Cardiac muscle cell (in vitro differentiated cells and primary cell): Measurements from ENCODE around the gene KDM2A. TPM values are rescaled to one million over a fixed set of nuclear protein-coding genes. Genes with fewer than 3 reads are reported as not detected.

Experiments
- DNase-seq, 2 donors: peaks; one replicate each; pipeline versions ENCODE4 v3.0.0 to v3.0.0-alpha.2; 2010 to 2017; ENCODE audit warnings: low read depth in 1 of 2, low spot score in 1 of 2
- H3K27ac ChIP-seq: fragments of 200-600 bp; sonication (generic); 2 replicates; pipeline ENCODE4 v1.5.1; 2016
- H3K27me3 ChIP-seq: fragments of 200-600 bp; sonication (generic); 2 replicates; pipeline ENCODE4 v1.6.0; 2016; ENCODE audit warnings: control low read depth
- H3K36me3 ChIP-seq: fragments of 200-600 bp; sonication (generic); 2 replicates; pipeline ENCODE4 v1.5.1; 2016; ENCODE audit warnings: control low read depth
- H3K4me1 ChIP-seq: fragments of 200-600 bp; sonication (generic); 2 replicates; pipeline ENCODE4 v1.8.1; 2017; ENCODE audit warnings: low read depth, mild to moderate bottlenecking, mixed run types
- H3K4me3 ChIP-seq: fragments of 200-600 bp; sonication (generic); 2 replicates; pipeline ENCODE4 v1.5.1; 2016; ENCODE audit warnings: mild to moderate bottlenecking
- H3K9me3 ChIP-seq: fragments of 200-600 bp; sonication (generic); 2 replicates; pipeline ENCODE4 v1.5.1; 2017; ENCODE audit warnings: low read depth, mild to moderate bottlenecking, control low read depth
- polyA plus RNA-seq: library from polyadenylated mRNA; unstranded; fragments of >200 nt; fragmentation: Nextera tagmentation; extraction: Ambion mirVana; gene quantifications from 2 replicates; pipeline ENCODE4 v1.2.1, GENCODE V29; 2016
- total RNA-seq: library from RNA; depleted of rRNA; stranded (reverse); fragments of >200 nt; gene quantifications from 2 replicates; pipeline ENCODE4 v1.2.3, GENCODE V29; 2016
- TF ChIP-seq, protein P1 (sequence below): IDR thresholded peaks from 2 replicates; pipeline ENCODE4 v1.5.1; 2012; ENCODE audit warnings: low read depth, mild to moderate bottlenecking, low read length

Gene KDM2A
- total and polyA plus RNA-seq, 2 experiments from 2014 or later: 17.6 to 37.8 TPM

- Histone ChIP-seq H3K4me3 (no peak overlapping the region), H3K27me3 (no peaks in the 10 kb centered on the region), H3K36me3 (no peaks in the 10 kb centered on the region), H3K4me1 (peaks cover 7% of the 10 kb centered on the region), H3K9me3 (no peaks in the 10 kb centered on the region), H3K27ac (no peak overlapping the region)
- DNase-seq: peak in 1 of 2 donors; percentile 46
- TF ChIP-seq, protein P1, sequence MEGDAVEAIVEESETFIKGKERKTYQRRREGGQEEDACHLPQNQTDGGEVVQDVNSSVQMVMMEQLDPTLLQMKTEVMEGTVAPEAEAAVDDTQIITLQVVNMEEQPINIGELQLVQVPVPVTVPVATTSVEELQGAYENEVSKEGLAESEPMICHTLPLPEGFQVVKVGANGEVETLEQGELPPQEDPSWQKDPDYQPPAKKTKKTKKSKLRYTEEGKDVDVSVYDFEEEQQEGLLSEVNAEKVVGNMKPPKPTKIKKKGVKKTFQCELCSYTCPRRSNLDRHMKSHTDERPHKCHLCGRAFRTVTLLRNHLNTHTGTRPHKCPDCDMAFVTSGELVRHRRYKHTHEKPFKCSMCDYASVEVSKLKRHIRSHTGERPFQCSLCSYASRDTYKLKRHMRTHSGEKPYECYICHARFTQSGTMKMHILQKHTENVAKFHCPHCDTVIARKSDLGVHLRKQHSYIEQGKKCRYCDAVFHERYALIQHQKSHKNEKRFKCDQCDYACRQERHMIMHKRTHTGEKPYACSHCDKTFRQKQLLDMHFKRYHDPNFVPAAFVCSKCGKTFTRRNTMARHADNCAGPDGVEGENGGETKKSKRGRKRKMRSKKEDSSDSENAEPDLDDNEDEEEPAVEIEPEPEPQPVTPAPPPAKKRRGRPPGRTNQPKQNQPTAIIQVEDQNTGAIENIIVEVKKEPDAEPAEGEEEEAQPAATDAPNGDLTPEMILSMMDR: no peak
Measured at GRCh38 chr11:67111261-67111660, 7.8 kb upstream of the KDM2A start.

GRCh38 chr11:67113231-67113721, 5.8 kb upstream of the KDM2A start:
- Histone ChIP-seq H3K27ac (no peak overlapping the region), H3K36me3 (no peaks in the 10 kb centered on the region), H3K4me3 (no peak overlapping the region), H3K4me1 (peaks cover 21% of the 10 kb centered on the region), H3K9me3 (no peaks in the 10 kb centered on the region), H3K27me3 (no peaks in the 10 kb centered on the region)
- peak in 1 of 2 donors; percentile 80 for DNase-seq
- TF ChIP-seq, protein P1: no peak

DNA sequence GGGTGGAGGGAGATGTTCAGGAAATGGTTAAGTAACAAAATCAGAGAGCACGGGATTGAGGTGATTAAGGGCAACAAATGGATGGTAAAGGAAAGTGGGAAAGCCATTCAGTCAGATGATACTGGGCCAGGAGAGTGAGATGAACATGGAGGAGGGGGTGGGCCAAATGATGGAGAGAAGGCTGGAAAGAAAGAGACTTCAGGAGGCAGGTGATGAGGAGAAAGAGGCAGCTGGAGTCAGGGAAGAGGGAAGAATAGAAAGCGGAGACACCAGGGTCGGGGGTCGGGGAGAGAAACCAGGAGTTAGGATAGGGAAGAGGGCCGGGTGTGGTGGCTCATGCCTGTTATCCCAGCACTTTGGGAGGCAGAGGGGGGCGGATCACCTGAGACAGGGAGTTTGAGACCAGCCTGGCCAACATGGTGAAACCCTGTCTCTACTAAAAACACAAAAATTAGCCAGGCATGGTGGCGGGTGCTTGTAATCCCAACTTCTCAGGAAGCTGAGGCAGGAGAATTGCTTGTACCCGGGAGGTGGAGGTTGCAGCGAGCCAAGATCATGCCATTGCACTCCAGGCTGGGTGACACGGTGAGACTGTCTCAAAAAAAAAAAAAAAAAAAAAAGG, 4.7 kb upstream of the KDM2A start:
- no peaks in the 10 kb centered on the region for H3K27me3 ChIP-seq

GRCh38 chr11:67116758-67117105, 2.3 kb upstream of the KDM2A start:
- TF ChIP-seq, protein P1: no peak
- Histone ChIP-seq H3K9me3 (no peaks in the 10 kb centered on the region), H3K36me3 (no peaks in the 10 kb centered on the region), H3K27me3 (no peaks in the 10 kb centered on the region), H3K4me1 (peaks cover 29% of the 10 kb centered on the region), H3K4me3 (no peak overlapping the region), H3K27ac (peak overlapping the region; percentile 53)
- no peak for DNase-seq

More for the DNA sequence above, 4.7 kb upstream of the KDM2A start:
- DNase-seq: no peak
- Histone ChIP-seq H3K36me3 (no peaks in the 10 kb centered on the region), H3K4me1 (peaks cover 21% of the 10 kb centered on the region), H3K9me3 (no peaks in the 10 kb centered on the region), H3K27ac (no peak overlapping the region), H3K4me3 (no peak overlapping the region)
- TF ChIP-seq, protein P1: no peak

- H3K27ac ChIP-seq: peak overlapping the region; percentile 53
- TF ChIP-seq, protein P1: no peak
- H3K9me3 ChIP-seq: no peaks in the 10 kb centered on the region
- no peak overlapping the region for H3K4me3 ChIP-seq
- no peaks in the 10 kb centered on the region for H3K27me3 ChIP-seq
- DNase-seq: peak in 1 of 2 donors; percentile 54
- H3K4me1 ChIP-seq: peaks cover 33% of the 10 kb centered on the region
- no peaks in the 10 kb centered on the region for H3K36me3 ChIP-seq
Measured at GRCh38 chr11:67117176-67117575, 1.9 kb upstream of the KDM2A start.
